AG08395 (cell line): ENCODE data around the gene IRF2BPL.

Experiments used
- DNase-seq: peaks from one replicate; pipeline ENCODE4 v3.0.0; 2012; ENCODE audit warnings: mixed read lengths, low spot score

Gene IRF2BPL

GRCh38 chr14:77028384-77029231 is at the start of gene IRF2BPL:
Gene IRF2BPL, minus strand, starts transcription at chr14:77028708. Its CDS starts 916 bp downstream, at chr14:77027792.
- peak; percentile 97 for DNase-seq

- no peak for DNase-seq
Measured at GRCh38 chr14:77077040-77077439, 48.5 kb upstream of the IRF2BPL start.

GRCh38 chr14:77076113-77076631 is 47.7 kb upstream of the IRF2BPL start:
- DNase-seq: no peak

- no peak for DNase-seq
Measured at GRCh38 chr14:77074969-77075368, 46.5 kb upstream of the IRF2BPL start.

GRCh38 chr14:77071938-77072388 is 43.5 kb upstream of the IRF2BPL start:
- DNase-seq: no peak

- no peak for DNase-seq
Measured at GRCh38 chr14:77069551-77069950, 41.0 kb upstream of the IRF2BPL start.

- no peak for DNase-seq
Measured at GRCh38 chr14:77068517-77069200, 40.2 kb upstream of the IRF2BPL start.

- peak; percentile 79 for DNase-seq
Measured at GRCh38 chr14:77067632-77068516, 39.4 kb upstream of the IRF2BPL start.

GRCh38 chr14:77066578-77067172 is 38.2 kb upstream of the IRF2BPL start:
- no peak for DNase-seq

GRCh38 chr14:77065851-77066577 is 37.5 kb upstream of the IRF2BPL start:
- DNase-seq: no peak

- DNase-seq: no peak
Measured at GRCh38 chr14:77064521-77065178, 36.1 kb upstream of the IRF2BPL start.

- no peak for DNase-seq
Measured at GRCh38 chr14:77063571-77064171, 35.2 kb upstream of the IRF2BPL start.

- no peak for DNase-seq
Measured at GRCh38 chr14:77062261-77062660, 33.8 kb upstream of the IRF2BPL start.

GRCh38 chr14:77061630-77062257 is 33.2 kb upstream of the IRF2BPL start:
- no peak for DNase-seq

- peak; percentile 95 for DNase-seq
Measured at GRCh38 chr14:77059276-77059915, 30.9 kb upstream of the IRF2BPL start.

- DNase-seq: no peak
Measured at GRCh38 chr14:77058785-77059184, 30.3 kb upstream of the IRF2BPL start.

- DNase-seq: no peak
Measured at GRCh38 chr14:77058117-77058516, 29.6 kb upstream of the IRF2BPL start.

GRCh38 chr14:77055981-77056380 is 27.5 kb upstream of the IRF2BPL start:
- DNase-seq: no peak

- no peak for DNase-seq
Measured at GRCh38 chr14:77055306-77055705, 26.8 kb upstream of the IRF2BPL start.
